HG02973 (cell line): ENCODE data around the gene C1orf159.
"Not testable (repeated sequence)": the region's sequence is repeated elsewhere in the genome, so short reads cannot be mapped to it uniquely, and the experiment has no call there.

Experiments
- ATAC-seq: cut with Tn5 transposase; IDR thresholded peaks from one replicate; pipeline ENCODE4 v1.9.1; 2021; ENCODE audit warnings: moderate library complexity; ENCODE audit not compliant: unreplicated experiment

C1orf159 gene

DNA sequence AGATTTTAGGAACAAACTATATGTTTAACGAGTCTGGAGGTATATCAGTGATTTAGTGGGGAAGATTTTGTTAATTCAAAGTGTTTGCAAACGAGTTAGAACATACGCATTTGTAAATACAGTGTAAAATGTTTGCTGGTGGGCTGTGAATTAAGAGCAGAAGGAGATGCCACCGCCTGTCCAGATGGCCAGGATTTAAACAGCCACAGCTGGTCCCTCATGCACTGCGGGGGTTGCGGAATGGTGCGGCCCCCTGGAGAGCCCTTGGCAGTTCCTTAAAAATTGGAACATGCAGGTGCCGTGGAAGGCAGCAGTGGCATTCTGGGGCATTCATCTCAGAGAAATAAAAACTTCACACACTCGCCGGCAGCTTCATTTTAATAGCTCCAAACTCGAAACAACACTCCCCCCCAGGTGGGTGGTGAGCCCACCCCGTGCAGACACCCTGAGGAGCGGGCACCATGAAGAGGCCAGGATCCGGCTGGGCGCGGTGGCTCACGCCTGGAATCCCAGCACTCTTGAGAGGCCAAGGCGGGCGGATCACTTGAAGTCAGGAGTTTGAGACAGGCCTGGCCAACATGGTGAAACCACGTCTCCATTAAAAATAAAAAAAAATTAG, 3.5 kb upstream of the C1orf159 start:
- ATAC-seq = no peak

DNA sequence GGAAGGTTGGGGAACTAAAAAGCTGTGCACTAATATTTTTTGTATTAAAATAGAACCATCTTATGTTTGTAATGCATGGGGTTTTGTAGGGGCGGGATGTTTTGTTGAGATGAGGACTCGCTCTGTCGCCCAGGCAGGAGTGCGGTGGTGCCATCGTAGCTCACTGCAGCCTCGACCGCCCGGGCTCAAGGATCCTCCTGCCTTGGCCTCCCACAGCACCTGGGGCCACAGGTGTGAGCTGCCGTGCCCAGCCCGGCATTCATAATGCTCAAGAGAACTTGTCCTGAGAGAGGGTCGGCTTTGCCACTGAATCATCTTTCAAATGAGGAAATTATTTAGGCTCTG, 3.0 kb upstream of the C1orf159 start:
- no peak for ATAC-seq

DNA sequence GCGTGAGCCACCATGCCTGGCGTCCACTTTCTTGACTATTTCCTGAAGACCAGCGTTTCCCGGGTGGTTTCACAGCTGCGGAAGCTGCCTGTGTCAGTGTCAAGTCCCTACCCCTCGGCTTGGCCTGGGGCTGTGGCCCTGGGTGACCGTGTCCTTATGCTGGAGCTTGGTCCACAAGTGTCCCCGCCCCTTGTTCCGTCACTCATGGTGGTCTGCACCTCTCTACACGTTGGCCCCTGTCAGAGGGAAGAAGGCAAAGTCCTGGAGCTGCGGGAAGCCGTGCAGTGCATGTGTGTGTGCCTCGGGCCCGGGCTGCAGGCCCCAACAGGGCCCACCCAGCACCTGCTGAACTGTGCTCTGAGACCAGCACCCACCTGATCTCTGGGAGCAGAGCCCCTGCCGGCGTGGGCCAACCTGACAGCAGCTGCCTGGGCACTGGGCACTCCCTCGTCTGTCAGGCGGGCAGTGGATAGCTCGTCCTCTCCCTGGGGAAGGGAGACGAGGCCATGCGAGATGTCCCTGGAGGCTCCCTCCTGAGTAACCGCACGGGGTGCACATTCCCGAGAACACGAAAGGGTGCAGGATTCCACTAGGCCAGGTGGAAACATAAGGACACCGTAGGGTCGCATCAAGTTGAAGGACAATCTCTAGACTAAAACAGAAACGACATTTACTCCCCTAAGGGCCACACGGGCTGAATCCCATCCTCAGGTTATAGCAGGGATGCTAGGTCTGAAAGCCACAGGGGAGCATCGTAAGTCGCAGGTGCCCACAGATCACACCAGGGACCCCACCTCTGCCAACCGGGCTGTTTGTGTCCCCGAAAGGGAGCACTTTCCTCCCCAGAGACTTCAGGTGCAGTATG, 2.4 kb upstream of the C1orf159 start:
- ATAC-seq = no peak

DNA sequence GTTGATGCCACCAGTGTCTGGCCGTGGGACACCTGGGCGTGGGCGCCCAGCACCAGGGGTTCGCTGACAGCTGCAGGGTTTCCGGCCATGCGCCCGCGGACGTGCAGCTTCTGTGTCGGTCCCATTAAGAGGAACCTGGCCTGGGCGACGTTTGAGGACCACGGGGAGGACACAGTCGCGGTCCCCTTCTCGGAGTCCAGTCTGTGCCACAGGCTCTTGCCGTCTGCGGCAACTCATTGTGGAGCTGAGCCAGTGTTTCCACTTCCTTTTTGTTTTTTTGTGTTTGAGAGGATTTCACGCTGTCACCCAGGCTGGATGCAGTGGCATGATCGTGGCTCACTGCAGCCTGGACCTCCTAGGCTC, 1.6 kb upstream of the C1orf159 start:
- no peak for ATAC-seq

DNA sequence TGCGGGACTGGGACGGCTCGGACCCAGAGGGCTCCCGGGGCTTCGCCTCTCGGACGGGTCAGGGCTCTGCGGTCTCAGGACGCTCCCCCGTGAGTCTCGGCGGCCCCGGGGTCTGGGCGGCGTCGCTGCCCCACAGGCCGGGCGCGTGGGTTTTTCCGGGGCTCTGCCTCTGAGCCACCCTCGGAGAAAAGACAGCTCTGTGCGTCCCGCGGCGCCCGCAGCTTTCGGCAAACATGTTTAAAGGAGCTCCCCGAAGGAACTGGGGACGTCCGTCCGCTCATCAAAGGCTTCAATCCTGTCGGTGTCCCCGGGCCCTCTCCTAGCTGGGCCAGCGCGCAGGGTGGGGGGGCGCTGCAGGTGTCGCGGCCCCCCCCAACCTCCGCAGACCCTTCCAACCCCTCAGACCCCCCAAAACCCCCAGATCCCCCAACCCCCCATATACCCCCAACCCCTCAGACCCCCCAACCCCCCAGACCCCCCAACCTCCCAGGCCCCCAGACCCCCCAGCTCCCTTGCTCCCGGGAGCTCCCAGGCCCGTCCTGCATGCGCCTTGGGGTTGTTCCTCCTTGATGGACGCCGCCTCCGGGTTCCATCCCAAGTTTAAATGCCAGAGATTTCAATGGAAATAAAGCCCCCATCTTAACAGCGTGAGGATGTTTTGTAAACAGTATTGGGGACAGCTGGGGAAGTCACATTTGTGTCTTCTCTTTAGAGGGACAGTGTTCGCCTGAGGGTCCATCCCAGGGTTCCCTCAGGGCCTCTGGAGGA, 996 bp upstream of the C1orf159 start:
- ATAC-seq = no peak

DNA sequence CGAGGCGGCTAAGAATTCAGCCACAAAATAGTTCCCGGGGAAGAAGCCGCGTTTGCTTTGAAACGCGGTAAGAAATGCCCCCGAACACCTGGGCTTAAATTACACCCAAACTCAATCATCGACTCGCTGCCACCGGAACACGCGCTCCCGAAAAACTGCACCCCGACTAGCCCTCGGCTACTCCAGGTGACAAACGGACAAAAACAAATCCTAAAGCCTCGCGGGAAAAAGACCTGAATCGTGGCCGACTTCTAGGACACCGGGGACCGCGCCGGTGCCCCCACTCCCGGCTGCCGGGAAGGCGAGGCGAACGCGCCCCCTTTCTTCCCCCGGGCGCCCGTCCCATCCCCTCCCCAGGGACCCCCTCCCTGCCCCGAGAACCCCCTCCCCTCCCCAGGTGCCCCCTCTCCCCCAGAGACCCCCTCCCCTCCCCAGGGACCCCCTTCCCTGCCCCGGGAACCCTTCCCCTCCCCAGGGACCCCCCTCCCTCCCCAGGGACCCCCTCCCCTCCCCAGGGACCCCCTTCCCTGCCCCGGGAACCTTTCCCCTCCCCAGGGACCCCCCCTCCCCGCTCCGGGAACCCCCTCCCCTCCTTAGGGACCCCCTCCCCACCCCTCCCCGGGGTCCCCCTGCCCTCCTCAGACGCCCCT, 628 bp downstream of the C1orf159 start:
- ATAC-seq = no peak

DNA sequence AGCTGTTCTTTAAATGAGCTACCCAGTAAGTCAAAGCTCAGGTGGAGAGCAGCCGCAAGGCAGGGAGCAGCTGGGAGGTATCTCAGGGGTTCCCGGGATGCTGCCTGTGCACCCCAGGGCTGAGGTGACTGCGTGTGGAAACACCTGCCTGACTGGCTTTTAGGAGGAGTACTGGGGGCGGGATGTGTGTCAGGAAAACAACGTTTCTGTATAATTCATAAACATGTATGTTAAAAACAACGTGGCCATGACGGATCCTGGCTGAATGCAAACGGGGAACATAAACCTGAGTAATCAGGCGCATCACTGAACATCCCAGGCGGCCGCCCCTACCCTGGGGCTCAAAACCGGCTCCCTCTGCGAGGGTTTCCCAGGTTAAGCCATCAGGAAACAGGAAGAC, 1.5 kb downstream of the C1orf159 start:
- no peak for ATAC-seq

DNA sequence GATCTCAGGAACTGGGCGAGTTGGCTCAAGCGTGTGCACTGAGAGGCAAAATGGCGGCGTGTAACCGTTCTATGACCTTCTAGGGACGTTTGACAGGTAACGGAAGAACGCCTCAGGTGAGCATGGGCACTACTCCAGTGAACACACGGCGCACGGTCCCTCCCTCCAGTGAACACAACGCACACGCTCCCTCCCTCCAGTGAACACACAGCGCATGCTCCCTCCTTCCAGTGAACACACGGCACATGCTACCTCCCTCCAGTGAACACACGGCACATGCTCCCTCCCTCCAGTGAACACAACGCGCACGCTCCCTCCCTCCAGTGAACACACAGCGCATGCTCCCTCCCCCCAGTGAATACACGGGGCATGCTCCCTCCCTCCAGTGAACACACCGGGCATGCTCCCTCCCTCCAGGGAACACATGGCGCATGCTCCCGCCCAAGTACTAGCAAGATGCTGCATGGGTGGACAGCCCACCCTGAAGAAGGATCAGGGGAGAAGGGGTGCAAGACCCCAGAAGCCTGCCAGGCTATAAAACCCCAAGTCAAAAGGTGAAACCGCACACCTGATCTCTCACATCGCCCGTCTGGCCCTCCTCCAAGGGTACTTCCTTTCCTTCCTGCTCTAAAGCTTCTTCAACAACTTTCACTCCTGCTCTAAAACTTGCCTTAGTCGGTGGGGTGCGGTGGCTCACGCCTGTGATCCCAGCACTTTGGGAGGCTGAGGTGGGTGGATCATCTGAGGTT, 3.5 kb downstream of the C1orf159 start:
- no peak for ATAC-seq

DNA sequence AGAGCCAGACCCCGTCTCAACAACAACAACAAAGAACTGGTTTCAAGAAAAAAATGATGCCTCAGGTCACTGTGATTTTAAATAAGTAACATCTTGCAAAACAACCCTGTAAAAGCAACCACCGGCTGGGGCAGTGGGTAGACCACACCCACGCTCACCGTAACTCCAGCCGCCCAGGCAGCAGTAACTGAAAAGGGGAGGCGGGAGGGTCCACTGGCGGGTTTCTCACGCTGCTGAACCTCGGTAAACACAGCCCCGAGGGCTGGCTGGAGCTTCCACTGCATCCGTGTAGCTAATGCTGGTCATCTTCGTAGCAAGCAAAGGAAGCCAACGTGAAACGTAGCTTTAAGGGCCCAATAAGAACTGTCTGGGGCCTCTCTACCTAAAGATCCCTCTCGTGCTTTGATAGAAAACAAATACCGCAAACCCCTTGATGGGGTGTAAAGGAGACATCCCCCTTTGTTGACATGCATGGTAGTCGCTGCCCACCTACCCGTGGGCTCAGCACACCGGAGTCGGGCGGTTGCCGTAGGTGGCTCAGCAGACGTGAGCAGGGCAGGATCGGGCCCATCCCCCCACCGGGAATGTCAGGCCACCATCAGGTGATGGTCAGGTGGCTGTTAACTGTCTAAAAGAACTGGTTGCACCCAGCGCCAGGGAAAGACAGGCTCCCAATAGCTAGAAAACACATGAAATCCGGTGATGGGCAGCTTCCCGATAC, 4.2 kb downstream of the C1orf159 start:
- ATAC-seq = no peak

DNA sequence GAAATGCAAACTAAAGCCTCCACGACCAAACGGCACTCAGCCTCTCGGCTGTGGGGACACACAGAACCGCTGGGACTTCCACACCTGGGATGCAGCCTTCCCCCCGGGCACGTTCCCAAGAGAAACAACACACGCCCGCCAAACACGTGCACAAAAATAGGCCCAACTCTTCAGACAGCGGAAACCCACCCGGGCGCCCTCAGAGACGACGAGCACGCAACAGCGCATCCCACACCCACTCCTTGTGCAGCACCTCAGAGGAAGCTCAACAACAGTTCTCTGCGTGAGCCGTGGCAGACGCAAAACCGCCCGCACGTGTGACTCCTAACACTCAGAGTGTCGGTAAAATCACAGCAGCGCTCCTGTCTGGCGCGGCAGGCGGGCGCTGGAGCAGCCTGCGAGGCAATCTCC, 5.3 kb downstream of the C1orf159 start:
- no peak for ATAC-seq

DNA sequence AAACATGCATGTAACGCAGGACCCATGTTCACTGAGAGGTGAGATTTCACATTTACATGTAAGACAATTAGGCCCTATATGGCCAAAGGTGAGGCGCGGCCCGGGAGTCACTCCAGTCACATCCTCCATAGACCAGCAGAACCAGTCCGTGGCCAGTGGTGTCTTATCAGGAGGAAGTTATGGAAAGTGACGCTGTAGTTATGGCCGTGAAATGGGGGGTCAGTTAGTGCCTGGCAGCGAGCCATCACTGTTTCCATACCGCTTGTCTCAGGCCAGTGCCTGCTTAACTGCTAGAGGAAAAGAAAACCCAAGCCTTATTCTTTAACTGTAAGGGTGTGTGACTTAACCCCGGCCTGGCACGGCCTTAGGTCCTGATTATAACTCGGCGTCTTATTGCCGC, 6.1 kb downstream of the C1orf159 start:
- no peak for ATAC-seq

DNA sequence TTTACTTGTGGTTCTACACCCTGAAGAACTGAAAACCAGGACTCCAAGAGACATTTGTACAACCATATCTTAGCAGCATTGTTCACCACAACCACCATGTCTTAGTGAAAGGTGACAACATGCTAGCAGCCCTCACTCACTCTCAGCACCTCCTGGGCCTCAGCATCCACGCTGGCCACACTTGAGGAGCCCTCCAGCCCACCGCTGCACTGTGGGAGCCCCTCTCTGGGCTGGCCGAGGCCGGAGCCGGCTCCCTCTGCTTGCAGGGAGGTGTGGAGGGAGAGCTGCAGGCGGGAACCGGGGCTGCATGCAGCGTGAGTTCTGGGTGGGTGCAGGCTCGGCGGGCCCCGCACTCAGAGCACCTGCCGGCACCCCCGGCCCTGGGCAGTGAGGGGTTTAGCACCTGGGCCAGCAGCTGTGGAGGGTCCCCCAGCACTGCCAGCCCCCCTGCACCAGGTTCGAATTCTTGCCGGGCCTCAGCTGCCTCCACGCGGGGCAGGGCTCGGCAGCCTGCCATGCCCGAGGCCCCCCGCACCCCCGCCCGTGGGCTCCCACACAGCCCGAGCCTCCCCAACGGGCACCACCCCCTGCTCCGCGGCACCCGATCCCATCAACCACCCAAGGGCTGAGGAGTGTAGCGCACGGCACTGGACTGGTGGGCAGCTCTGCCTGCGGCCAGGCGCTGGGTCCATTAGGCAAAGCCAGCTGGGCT, 9.2 kb downstream of the C1orf159 start:
- ATAC-seq = no peak

DNA sequence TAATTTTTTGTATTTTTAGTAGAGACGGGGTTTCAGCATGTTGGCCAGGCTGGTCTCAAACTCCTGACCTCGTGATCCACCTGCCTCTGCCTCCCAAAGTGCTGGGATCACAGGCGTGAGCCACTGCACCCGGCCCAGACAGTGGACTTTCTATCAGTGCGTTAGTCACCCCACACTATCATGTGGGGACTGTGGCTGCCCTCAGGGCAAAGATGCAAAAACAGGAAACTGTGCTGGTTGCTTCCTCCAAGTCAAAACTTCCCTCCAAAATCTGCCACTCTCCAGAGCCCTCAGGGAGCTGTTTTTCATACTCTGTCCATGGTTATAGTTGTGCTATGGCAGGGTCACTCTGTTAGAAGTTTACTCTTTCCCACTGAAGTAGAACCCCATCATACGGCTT, 11.7 kb downstream of the C1orf159 start:
- not testable (repeated sequence) for ATAC-seq

DNA sequence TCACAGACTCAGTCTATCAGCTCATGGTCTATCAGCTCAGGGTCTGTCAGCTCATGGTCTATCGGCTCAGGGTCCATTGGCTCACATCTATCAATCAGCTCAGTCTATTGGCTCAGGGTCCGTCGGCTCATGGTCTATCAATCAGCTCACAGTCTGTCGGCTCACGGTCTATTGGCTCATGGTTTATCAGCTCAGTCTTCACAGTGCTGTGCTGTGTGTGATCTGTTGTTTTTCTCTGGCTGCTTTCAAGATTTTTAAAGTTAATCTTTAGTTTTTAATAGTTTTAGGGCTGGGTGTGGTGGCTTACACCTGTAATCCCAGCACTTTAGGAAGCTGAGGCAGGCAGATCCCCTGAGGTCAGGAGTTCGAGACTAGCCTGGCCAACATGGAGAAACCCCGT, 14.4 kb downstream of the C1orf159 start:
- no peak for ATAC-seq

DNA sequence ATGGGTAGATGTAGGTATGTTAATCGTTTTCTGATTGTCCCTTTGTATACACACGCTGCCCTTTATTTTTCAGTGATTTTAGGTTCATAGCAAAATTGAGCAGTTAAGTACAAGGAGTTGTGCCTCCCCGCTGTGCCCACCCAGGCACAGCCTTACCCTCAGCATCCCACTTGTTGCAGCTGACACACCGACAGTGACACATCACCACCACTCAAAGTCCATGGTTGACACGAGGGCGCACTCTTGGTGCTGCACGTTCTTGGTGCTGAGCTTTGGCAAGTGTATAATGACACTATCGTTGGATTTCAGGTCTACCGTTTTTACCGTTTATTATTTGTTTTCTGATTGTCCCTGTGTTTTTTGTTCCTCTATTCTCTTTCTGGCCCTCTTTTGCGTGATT, 15.6 kb downstream of the C1orf159 start:
- ATAC-seq = no peak

DNA sequence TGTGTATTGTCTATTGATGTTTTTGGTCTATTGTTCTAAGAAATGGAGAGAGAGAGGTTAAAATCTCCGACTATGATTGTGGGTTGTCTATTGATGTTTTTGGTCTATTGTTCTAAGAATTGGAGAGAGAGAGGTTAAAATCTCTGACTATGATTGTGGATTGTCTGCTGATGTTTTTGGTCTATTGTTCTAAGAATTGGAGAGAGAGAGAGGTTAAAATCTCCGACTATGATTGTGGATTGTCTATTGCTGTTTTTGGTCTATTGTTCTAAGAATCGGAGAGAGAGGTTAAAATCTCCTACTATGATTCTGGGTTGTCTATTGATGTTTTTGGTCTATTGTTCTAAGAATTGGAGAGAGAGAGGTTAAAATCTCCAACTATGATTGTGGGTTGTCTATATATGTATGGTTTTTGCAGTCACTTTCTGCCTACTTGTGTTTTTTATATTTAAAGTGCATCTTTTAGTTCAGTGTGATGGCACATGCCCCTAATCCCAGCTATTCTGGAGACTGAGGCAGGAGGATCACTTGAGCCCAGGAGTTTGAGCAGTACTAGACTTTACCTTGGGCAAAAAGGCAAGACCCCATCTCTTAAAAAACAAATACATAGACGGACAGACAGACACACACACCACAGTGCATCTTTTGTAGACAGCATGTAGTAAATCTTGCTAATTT, 16.2 kb downstream of the C1orf159 start:
- ATAC-seq = no peak

DNA sequence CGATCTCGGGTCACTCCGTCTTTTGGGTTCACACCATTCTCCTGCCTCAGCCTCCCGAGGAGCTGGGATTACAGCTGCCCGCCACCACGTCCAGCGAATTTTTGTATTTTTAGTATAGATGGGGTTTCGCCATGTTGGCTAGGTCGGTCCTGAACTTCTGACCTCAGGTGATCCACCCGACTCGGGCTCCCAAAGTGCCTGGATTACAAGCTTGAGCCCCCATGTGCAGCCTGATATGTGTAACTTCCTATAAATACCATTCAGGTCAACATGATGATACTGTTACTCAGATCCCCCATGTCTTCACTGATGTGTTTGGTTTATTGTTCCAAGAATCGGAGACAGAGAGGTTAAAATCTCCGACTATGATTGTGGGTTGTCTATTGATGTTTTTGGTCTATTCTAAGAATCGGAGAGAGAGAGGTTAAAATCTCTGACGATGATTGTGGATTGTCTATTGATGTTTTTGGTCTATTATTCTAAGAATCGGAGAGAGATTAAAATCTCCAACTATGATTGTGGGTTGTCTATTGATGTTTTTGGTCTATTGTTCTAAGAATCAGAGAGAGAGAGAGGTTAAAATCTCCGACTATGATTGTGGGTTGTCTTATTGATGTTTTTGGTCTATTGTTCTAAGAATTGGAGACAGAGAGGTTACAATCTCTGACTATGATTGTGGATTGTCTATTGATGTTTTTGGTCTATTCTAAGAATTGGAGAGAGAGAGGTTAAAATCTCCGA, 17.0 kb downstream of the C1orf159 start:
- ATAC-seq = no peak

DNA sequence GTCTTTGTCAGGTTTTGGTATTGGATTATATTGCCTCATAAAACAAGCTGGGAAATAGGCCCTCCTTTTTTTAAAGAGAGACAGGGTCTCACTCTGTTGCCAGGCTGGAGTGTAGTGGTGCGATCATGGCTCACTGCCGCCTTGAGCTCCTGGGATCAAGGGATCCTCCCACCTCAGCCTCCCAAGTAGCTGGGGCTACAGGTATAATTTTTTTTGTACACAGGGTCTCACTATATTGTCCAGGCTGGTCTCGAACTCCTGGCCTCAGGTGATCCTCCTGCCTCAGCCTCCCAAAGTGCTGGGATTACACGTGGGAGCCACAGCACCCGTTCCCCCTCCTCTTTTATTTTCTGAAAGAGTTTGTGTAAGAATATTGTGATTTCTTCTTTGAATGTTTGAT, 19.8 kb downstream of the C1orf159 start:
- ATAC-seq = not testable (repeated sequence)
